GM19099 (cell line): ENCODE results near the gene ENTPD7.
A peak's percentile ranks its signal among the peaks of the same experiment; 100 is the strongest.

Source experiments
- POLR2A ChIP-seq: IDR thresholded peaks from 3 replicates; pipeline ENCODE4 v1.6.1; 2011; ENCODE audit warnings: low read depth; ENCODE audit not compliant: insufficient read length; ENCODE audit errors: extremely low read depth

ENTPD7 gene

GRCh38 chr10:99659031-99659867 lies at the start of gene ENTPD7:
Gene ENTPD7, plus strand, starts transcription at chr10:99659509. Its CDS starts 448 bp downstream, at chr10:99659957.
- peak; percentile 72 for TF ChIP-seq POLR2A

GRCh38 chr10:99610221-99610620 lies 49.1 kb upstream of the ENTPD7 start:
- no peak for TF ChIP-seq POLR2A

- no peak for TF ChIP-seq POLR2A
Observed at GRCh38 chr10:99611326-99611725, 48.0 kb upstream of the ENTPD7 start.

GRCh38 chr10:99612167-99612831 lies 47.0 kb upstream of the ENTPD7 start:
- no peak for TF ChIP-seq POLR2A

- no peak for TF ChIP-seq POLR2A
Observed at GRCh38 chr10:99615426-99615825, 43.9 kb upstream of the ENTPD7 start.

GRCh38 chr10:99617696-99618095 lies 41.6 kb upstream of the ENTPD7 start:
- no peak for TF ChIP-seq POLR2A

- TF ChIP-seq POLR2A: no peak
Observed at GRCh38 chr10:99619090-99619800, 40.1 kb upstream of the ENTPD7 start.

GRCh38 chr10:99619851-99620710 lies 39.2 kb upstream of the ENTPD7 start, which contains the start of gene SLC25A28:
Gene SLC25A28, minus strand, starts transcription at chr10:99620439. Its CDS starts 104 bp downstream, at chr10:99620335.
- TF ChIP-seq POLR2A: no peak

- TF ChIP-seq POLR2A: peak; percentile 89
Observed at GRCh38 chr10:99620711-99621453, 38.4 kb upstream of the ENTPD7 start.

- peak; percentile 31 for TF ChIP-seq POLR2A
Observed at GRCh38 chr10:99621454-99622251, 37.7 kb upstream of the ENTPD7 start.

GRCh38 chr10:99623919-99624318 lies 35.4 kb upstream of the ENTPD7 start:
- no peak for TF ChIP-seq POLR2A

GRCh38 chr10:99628923-99629624 lies 30.2 kb upstream of the ENTPD7 start:
- no peak for TF ChIP-seq POLR2A

GRCh38 chr10:99629625-99629978 lies 29.7 kb upstream of the ENTPD7 start:
- TF ChIP-seq POLR2A: no peak

- no peak for TF ChIP-seq POLR2A
Observed at GRCh38 chr10:99630433-99630832, 28.9 kb upstream of the ENTPD7 start.
